GM21526 (cell line): ENCODE measurements around the gene PCDH8.
A peak's percentile ranks its signal among the peaks of the same experiment; 100 is the strongest.

ENCODE experiments used
- ATAC-seq: cut with Tn5 transposase; IDR thresholded peaks from one replicate; pipeline ENCODE4 v1.9.1; 2021; ENCODE audit warnings: moderate library complexity; ENCODE audit not compliant: unreplicated experiment, low FRiP score

Gene PCDH8

DNA sequence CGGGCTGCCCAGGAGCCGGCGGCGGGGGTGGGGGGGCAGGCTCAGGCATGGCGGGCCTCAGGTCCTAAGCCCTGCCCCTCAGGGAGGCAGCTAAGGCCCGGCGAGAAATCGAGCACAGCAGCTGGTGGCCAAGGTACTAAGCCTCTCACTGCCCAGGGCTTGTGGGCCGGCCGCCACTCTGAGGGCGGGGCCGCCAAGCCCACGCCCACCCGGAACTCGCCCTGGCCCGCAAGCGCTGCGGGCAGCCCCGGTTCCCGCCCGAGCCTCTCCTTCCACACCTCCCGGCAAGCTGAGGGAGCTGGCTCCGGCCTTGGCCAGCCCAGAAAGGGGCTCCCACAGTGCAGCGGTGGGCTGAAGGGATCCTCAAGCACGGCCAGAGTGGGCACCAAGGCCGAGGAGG lies 33.1 kb downstream of the PCDH8 start:
- ATAC-seq = no peak

DNA sequence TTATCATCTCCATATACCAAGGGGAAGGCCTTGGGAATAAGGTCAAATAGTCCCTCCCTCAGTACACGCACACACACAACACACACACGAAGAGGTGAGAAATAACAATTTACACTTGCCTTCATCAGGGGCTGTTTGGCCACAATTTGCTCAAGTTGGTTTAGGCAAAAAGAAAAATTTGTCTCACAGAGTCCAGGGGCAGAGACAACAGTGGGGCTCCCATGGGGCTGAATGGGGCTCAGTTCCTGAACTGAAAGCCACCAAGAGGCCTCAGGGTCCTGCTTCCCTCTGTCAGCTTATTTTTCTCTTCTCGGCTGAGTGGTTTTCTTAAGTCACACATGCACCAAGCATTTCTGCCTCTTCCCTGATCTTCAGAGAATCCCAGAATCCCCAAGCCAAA lies 35.5 kb downstream of the PCDH8 start:
- no peak for ATAC-seq

DNA sequence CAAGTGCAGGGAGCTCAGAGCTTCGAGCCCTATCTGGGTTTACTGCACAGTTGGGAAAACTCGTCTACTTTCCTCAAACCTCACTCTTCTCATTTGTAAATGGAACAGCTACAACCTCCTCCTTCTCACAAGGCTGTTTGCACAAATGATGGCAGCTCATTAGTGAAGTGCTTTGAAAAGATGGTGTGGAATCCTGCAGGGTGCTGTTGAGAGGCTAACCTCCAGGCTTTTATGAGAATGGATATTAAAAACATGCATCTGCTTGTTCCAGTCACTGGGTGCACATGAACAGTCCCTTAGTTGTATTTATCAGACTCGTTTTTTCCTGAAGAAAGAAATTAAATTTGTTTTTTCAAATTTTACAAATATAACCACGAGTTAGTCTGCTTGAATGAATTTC lies 36.6 kb downstream of the PCDH8 start:
- ATAC-seq = no peak

DNA sequence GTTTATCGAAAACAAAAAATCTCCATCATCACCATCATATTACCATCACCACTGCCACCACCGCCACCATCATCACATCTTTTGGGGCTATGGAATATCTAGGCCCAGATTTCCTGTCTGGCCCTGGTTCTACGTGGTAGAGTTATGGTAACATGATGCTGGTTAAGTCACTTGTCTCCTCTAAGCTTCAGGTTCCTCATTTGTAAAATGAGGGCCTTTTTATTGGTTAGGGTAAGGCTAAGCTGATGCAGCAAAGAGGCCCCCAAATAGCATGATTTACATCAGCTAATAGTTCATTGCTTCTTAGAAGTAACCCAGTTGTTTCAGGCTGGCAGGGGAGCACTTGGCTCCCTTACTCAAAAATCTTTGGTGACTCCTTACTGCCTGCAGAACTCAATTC lies 37.9 kb downstream of the PCDH8 start:
- ATAC-seq = no peak

DNA sequence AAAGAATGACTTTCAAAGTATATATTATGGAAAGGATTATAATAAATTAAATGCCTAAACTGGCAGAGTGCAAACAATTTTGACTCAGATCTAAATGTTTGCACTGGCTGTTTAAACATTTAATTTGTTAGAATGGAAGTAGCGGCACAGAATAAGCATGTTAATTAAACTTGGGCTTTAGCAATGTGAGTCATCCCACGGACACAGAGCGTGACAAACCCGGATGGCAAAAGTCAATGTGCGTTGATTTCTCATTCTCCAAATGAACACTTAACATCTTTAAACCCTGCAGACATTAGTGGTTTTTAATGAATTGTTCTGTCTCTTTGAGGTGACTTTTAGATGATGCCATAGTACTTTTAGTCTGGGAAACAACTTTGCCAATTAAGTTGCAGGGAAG lies 38.4 kb downstream of the PCDH8 start:
- no peak for ATAC-seq

DNA sequence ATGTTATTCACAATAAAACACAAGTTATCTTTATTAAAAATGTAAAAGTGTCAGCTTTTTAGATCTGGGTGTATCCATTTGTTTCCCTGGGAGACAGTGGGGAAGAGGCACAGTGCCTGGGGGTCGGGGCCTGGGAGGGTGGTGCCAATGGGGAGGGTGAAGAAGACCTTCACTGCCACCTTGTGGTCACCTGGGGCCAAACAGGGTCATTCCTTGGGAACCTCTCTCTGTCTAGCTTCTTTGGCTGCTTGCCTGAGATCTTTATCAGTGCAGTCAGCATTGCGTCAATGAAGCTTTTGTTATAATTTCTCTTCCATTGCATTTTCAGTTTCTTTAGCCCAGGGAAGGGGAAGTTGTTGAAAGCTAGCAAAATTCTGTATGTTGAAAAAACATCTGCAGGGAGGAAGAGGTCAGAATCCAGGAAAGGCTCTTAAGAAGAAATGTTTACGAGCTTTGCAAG lies 39.1 kb downstream of the PCDH8 start:
- ATAC-seq = peak; percentile 68

DNA sequence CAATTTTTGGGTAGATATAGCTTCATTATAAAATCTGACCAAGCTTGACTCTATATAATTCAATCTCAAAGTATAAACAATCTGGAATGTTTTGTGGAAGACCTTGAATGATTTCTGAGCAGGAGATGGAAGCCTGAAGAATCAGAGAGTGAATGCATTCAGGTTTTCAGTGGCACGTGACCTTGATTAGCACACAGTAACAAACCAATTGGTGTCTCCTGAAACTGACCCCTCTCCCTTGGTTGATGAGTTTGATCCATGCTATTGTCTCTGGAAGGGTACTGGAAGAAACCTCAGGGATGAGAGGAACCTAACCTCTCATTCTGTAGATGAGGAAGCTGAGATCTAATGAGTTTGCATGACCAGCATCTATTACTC lies 39.6 kb downstream of the PCDH8 start:
- ATAC-seq = no peak

DNA sequence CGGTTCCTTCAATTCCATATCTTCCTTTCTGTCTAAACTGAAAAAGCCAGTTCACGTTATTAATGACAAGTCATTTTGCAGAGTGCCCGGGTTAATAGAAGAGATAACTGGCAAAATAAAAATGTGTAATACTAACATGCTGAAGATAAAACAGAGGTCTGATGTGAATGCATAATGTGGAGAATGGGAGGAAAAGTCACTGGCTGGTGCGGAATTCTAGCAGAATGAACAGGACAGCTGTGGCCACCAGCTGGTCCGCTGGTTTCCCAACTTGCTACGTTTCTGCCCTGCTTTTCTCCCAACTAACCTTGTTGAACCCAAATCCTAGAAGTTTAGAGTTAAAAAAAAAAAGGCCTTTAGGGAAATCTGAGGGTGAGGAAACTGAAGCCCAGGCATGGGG lies 42.4 kb downstream of the PCDH8 start:
- no peak for ATAC-seq

DNA sequence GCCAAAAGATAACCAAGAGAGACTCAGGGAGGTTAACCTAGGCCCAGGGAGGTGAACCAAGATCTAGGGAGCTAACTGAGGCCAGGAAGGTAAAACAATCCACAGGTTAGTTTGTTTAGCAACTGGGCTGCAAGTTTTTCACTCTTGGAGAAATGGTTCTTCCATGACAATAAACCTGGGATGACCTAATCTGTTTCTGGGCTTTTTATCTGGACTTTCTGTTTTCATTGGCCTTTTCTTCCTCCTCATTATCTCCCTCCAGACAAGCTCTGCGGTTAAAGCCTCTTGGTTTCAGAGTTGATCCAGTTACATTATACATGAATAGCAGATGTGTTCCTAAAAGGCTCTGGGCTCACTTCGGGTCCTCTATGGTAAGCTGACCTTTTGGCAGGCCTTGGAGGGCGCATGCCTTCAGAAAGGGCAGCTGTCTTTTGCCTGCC lies 44.2 kb downstream of the PCDH8 start:
- ATAC-seq = no peak

DNA sequence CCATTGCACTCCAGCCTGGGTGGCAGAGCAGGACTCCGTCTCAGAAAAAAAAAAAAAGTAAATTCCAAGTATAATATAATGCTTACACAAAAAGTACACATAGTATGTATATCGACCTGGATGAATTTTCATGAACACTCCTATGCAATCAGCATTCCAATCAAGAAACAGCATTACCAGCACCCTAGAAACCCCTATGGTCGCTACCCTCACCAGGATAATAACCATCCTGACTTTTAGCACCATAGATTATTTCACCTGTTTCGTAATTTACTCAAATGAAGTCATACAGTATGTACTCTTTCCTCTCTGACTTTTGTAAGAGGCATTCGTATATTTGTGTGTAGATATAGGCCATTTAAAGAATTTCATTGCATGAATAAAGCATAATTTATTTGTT lies 47.6 kb downstream of the PCDH8 start:
- ATAC-seq = no peak

DNA sequence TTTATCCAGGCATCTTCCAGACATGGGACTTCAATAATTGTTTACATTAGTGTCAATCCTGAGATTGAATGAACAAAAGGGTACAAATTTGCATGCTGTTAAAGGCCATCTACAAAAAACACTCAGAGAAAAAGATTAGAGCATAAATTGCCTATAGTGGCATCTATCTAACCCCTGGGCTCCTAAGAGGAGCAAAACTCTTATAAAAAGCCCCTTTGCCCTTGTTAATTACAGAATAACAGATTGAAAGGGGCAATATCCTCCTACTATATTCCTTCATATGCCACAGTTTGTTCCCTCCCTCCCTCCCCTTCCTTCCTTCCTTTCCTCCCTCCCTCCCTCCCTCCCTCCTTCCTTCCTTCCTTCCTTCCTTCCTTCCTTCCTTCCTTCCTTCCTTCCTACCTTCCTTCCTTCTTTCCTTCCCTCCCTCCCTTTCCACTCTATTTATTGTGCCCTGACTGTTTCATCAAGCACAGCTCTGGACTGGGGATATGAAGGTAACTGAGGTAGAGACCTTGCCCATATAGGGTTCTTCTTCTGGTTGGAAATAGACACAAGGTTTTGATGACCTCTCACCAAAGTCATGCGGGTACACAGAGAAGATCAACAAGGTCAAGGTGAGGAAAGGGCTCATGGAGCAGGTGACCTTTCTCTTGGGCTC lies 49.5 kb downstream of the PCDH8 start:
- no peak for ATAC-seq

DNA sequence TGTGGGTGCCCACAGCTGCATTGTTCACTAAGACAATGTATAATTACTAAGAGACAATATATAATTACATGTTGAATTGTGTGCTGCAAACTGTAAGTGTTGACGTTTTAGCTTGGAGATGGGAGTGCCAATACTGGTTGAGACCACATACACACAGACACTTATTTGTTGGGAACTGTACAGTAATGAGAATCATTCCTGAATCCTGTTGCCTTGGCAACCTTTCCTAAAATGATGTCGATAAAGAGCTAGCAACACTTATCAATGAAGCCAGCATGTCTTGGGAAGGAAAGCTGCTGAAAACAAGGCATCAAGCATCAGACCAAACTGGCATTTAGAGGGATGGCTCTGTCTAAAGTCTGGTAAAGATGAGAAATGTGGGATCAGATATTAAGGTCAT lies 51.3 kb downstream of the PCDH8 start:
- ATAC-seq = no peak

DNA sequence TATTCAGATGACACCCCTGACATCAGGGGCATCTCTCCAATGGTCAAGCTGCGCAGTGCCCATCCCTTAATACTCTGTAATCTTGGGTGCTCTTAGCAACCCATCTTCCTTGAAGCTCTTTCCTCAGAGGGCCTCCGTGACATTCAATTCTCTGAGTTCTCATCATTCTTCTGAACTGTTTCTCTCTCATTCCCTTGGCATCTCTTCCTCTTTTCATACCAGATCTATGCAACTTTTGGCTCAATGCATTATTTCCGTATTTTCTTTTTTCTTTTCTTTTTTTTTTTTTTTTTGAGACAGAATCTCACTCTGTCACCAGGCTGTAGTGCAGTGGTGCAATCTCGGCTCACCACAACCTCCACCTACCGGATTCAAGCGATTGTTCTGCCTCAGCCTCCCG lies 53.9 kb downstream of the PCDH8 start:
- no peak for ATAC-seq

DNA sequence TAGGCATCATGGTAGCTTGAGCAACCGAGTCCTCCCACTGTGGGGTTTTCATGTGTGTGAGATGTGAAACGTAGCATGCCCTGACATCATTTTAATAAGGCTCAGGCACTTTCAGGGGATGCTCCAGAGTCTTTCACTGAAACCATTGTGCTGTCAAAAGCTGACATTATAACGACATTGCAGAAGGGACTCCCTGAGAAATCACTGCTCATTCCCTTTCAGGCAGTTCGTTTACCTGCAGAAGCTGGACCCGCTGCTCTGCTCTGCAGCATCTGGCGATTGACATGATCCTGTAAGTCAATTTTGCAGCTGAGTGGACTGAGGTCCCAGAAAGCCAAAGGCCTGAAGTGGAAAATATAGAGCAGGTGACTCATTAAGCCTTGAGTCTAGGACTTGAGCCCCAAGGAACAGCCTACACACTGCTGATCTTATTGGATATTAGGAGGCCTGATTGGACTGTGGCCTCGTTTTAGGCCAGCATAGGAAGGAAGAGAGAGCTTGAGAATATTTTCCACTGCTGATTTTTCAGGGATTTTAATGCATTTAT lies 54.9 kb downstream of the PCDH8 start:
- ATAC-seq = no peak
